H1 (cell line): Measurements from ENCODE around the gene KLHL33. TPM values are rescaled to one million over a fixed set of nuclear protein-coding genes. Genes with fewer than 3 reads are reported as not detected.

Source experiments
- CTCF ChIA-PET: fragments of 300-600 bp; sonication (Branson Sonifier 250); formaldehyde crosslinking; loops from one replicate; lab custom pipeline; 2021; ENCODE audit not compliant: partially characterized antibody; lab: Charles Lee
- POLR2A ChIA-PET: fragments of 300-600 bp; sonication (Branson Sonifier 250); formaldehyde crosslinking; loops from one replicate; lab custom pipeline; 2021; ENCODE audit warnings: inconsistent platforms; ENCODE audit not compliant: partially characterized antibody; lab: Charles Lee
- DNase-seq, 2 experiments: peaks; one replicate each; pipeline versions ENCODE4 v3.0.0 to v3.0.0-alpha.2; 2010 to 2022; ENCODE audit warnings: low spot score in 2 of 2, low read depth in 1 of 2, mixed read lengths in 1 of 2
- FAIRE-seq: peaks from 2 replicates; lab custom pipeline; 2011; peaks lifted over from hg19 to GRCh38; lab: Jason Lieb, UNC
- H2AFZ ChIP-seq: 2 replicates; pipeline ENCODE4 v1.8.1; 2012; ENCODE audit warnings: low read length, inconsistent platforms
- H2AK5ac ChIP-seq: 2 replicates; pipeline ENCODE4 v1.6.1; 2013; ENCODE audit warnings: low read depth, low read length
- H2BK120ac ChIP-seq: replicated peaks from 2 replicates; pipeline ENCODE3; 2013; ENCODE audit warnings: low read depth, low read length, inconsistent platforms
- H2BK12ac ChIP-seq: 2 replicates; pipeline ENCODE4 v1.6.1; 2013; ENCODE audit warnings: low read depth, low read length
- H2BK15ac ChIP-seq: 2 replicates; pipeline ENCODE4 v1.6.1; 2013; ENCODE audit warnings: low read length
- H2BK20ac ChIP-seq: 2 replicates; pipeline ENCODE4 v1.6.1; 2013; ENCODE audit warnings: low read length
- H2BK5ac ChIP-seq: 2 replicates; pipeline ENCODE4 v1.6.1; 2013; ENCODE audit warnings: low read depth, low read length
- H3K14ac ChIP-seq: 2 replicates; pipeline ENCODE4 v1.6.1; 2013; ENCODE audit warnings: inconsistent platforms; ENCODE audit not compliant: insufficient read length
- H3K18ac ChIP-seq: 2 replicates; pipeline ENCODE4 v1.6.1; 2013; ENCODE audit warnings: low read length; ENCODE audit errors: extremely low read depth
- H3K23ac ChIP-seq: 2 replicates; pipeline ENCODE4 v1.6.1; 2013; ENCODE audit warnings: inconsistent platforms; ENCODE audit not compliant: insufficient read length
- H3K23me2 ChIP-seq: 2 replicates; pipeline ENCODE4 v1.6.1; 2013; ENCODE audit warnings: low read depth, low read length
- H3K27ac ChIP-seq: 2 replicates; pipeline ENCODE4 v1.6.1; 2011; ENCODE audit warnings: low read depth, low read length, inconsistent platforms
- H3K27me3 ChIP-seq, 4 experiments: replicated peaks in 1 of 4; 1 replicate in 1 of 4; 2 replicates in 3 of 4; pipeline versions ENCODE4 v1.6.1 to v1.8.1; 2011 to 2013; ENCODE audit warnings: low read length in 3 of 4, mild to moderate bottlenecking in 3 of 4, inconsistent platforms in 2 of 4, mixed read lengths in 2 of 4, moderate library complexity in 1 of 4; ENCODE audit not compliant: control insufficient read depth in 3 of 4, insufficient read depth in 3 of 4; ENCODE audit errors: extremely low read depth in 1 of 4
- H3K36me3 ChIP-seq, 4 experiments: 2 replicates each; pipeline versions ENCODE4 v1.6.1 to v1.8.1; 2011 to 2013; ENCODE audit warnings: mild to moderate bottlenecking in 4 of 4, low read length in 3 of 4, moderate library complexity in 2 of 4, control low read depth in 1 of 4, inconsistent platforms in 1 of 4; ENCODE audit not compliant: insufficient read depth in 4 of 4, control insufficient read depth in 2 of 4
- H3K4ac ChIP-seq: replicated peaks from 2 replicates; pipeline ENCODE3; 2013; ENCODE audit warnings: low read length, low read depth, mixed read lengths, inconsistent platforms; ENCODE audit not compliant: insufficient read length
- H3K4me1 ChIP-seq, 4 experiments: replicated peaks in 1 of 4; 1 replicate in 1 of 4; 2 replicates in 3 of 4; pipeline versions ENCODE4 v1.6.1 to v1.8.1; 2011 to 2013; ENCODE audit warnings: low read length in 3 of 4, inconsistent platforms in 2 of 4, mixed read lengths in 1 of 4; ENCODE audit not compliant: insufficient read depth in 4 of 4, control insufficient read depth in 3 of 4
- H3K4me2 ChIP-seq, 2 experiments: 2 replicates each; pipeline versions ENCODE4 v1.6.1 to v1.8.1; 2011 to 2013; ENCODE audit warnings: low read depth in 2 of 2, low read length in 2 of 2, control low read depth in 1 of 2, inconsistent platforms in 1 of 2, mild to moderate bottlenecking in 1 of 2; ENCODE audit not compliant: insufficient read depth in 1 of 2
- H3K4me3 ChIP-seq, 4 experiments: fragments of 200-600, 300-600 bp in 1 of 4; sonication (generic), shearing (Covaris generic), sonication (Bioruptor Twin) in 1 of 4; 2 replicates each; pipeline versions ENCODE4 v1.5.1 to v1.8.1; 2011 to 2016; ENCODE audit warnings: low read length in 4 of 4, low read depth in 3 of 4, control low read depth in 2 of 4, inconsistent platforms in 2 of 4, mild to moderate bottlenecking in 2 of 4, mixed read lengths in 1 of 4, moderate library complexity in 1 of 4; ENCODE audit not compliant: insufficient read depth in 2 of 4; ENCODE audit errors: extremely low read depth in 1 of 4
- H3K56ac ChIP-seq: replicated peaks from 2 replicates; pipeline ENCODE3; 2013; ENCODE audit warnings: low read depth, mild to moderate bottlenecking, mixed read lengths, low read length, inconsistent platforms; ENCODE audit not compliant: insufficient read length
- H3K79me1 ChIP-seq: 2 replicates; pipeline ENCODE4 v1.6.1; 2013; ENCODE audit warnings: low read depth, low read length, control low read depth
- H3K79me2 ChIP-seq, 2 experiments: 2 replicates each; pipeline versions ENCODE4 v1.6.1 to v1.8.1; 2012 to 2013; ENCODE audit warnings: low read length in 2 of 2, mild to moderate bottlenecking in 2 of 2, inconsistent platforms in 1 of 2; ENCODE audit not compliant: insufficient read depth in 2 of 2, control insufficient read depth in 1 of 2
- H3K9ac ChIP-seq, 4 experiments: replicated peaks in 1 of 4; 1 replicate in 1 of 4; 2 replicates in 3 of 4; pipeline versions ENCODE4 v1.6.1 to v1.8.1; 2011 to 2013; ENCODE audit warnings: low read depth in 3 of 4, low read length in 3 of 4, control low read depth in 2 of 4, mild to moderate bottlenecking in 2 of 4, moderate library complexity in 2 of 4, inconsistent platforms in 1 of 4; ENCODE audit errors: extremely low read depth in 1 of 4
- H3K9me3 ChIP-seq, 2 experiments: 2 replicates each; pipeline versions ENCODE4 v1.6.1 to v1.8.1; 2012 to 2013; ENCODE audit warnings: mild to moderate bottlenecking in 2 of 2, moderate library complexity in 2 of 2, control low read depth in 1 of 2, inconsistent platforms in 1 of 2, low read depth in 1 of 2, low read length in 1 of 2, mixed read lengths in 1 of 2; ENCODE audit not compliant: insufficient read depth in 2 of 2
- H4K20me1 ChIP-seq, 2 experiments: replicated peaks in 1 of 2; 2 replicates each; pipeline versions ENCODE3 to v1.8.1; 2011 to 2013; ENCODE audit warnings: inconsistent platforms in 2 of 2, low read length in 2 of 2, mild to moderate bottlenecking in 1 of 2; ENCODE audit not compliant: insufficient read depth in 2 of 2, control insufficient read depth in 1 of 2
- H4K5ac ChIP-seq: 2 replicates; pipeline ENCODE4 v1.6.1; 2013; ENCODE audit warnings: low read length, low read depth, mixed read lengths, inconsistent platforms; ENCODE audit not compliant: insufficient read length
- H4K8ac ChIP-seq: 2 replicates; pipeline ENCODE4 v1.8.0; 2013; ENCODE audit warnings: mild to moderate bottlenecking, moderate library complexity, low read length, inconsistent platforms; ENCODE audit not compliant: insufficient read depth; ENCODE audit errors: extremely low read depth
- H4K91ac ChIP-seq: replicated peaks from 2 replicates; pipeline ENCODE3; 2013; ENCODE audit warnings: low read length, mixed read lengths, inconsistent platforms; ENCODE audit not compliant: insufficient read length
- CHD1 ChIP-seq: IDR thresholded peaks from 2 replicates; pipeline ENCODE4 v1.6.1; 2012; ENCODE audit warnings: low read depth, low read length, improper control_type of control experiment
- CTBP2 ChIP-seq: IDR thresholded peaks from 2 replicates; pipeline ENCODE4 v1.7.0; 2011; ENCODE audit warnings: borderline replicate concordance, mild to moderate bottlenecking, moderate library complexity, mixed read lengths, low read length; ENCODE audit not compliant: insufficient read depth, insufficient read length
- CTCF ChIP-seq, 3 experiments: IDR thresholded peaks; 1 replicate in 2 of 3; 2 replicates in 1 of 3; pipeline versions ENCODE4 v1.5.1 to v1.6.1; 2011; ENCODE audit warnings: low read length in 3 of 3, mild to moderate bottlenecking in 3 of 3, inconsistent platforms in 2 of 3, low read depth in 1 of 3, moderate library complexity in 1 of 3; ENCODE audit not compliant: insufficient read depth in 1 of 3; ENCODE audit errors: control extremely low read depth in 1 of 3
- GTF2F1 ChIP-seq: IDR thresholded peaks from 2 replicates; pipeline ENCODE4 v1.6.1; 2012; ENCODE audit warnings: low read depth, low read length, improper control_type of control experiment, borderline replicate concordance
- HDAC6 ChIP-seq: IDR thresholded peaks from one replicate; pipeline ENCODE4 v1.7.1; 2012; ENCODE audit warnings: low read depth, mild to moderate bottlenecking, inconsistent platforms, low read length, moderate library complexity
- KDM5A ChIP-seq: fragments of 200-600 bp; IDR thresholded peaks from 2 replicates; pipeline ENCODE4 v1.7.1; 2012; ENCODE audit warnings: mild to moderate bottlenecking, low read length, inconsistent platforms, mixed read lengths
- NANOG ChIP-seq: IDR thresholded peaks from 2 replicates; pipeline ENCODE4 v1.6.1; 2011; ENCODE audit warnings: low read length, low read depth, mild to moderate bottlenecking, inconsistent platforms; ENCODE audit not compliant: insufficient read depth, poor library complexity, severe bottlenecking
- POLR2A ChIP-seq, 2 experiments: IDR thresholded peaks; 1 replicate in 1 of 2; 2 replicates in 1 of 2; pipeline ENCODE4 v1.6.1; 2011; ENCODE audit warnings: low read depth in 2 of 2, low read length in 2 of 2, mild to moderate bottlenecking in 2 of 2; ENCODE audit errors: control extremely low read depth in 1 of 2
- SUZ12 ChIP-seq: fragments of 200-600 bp; sonication (generic); IDR thresholded peaks from 2 replicates; pipeline ENCODE4 v1.6.1; 2012; ENCODE audit warnings: mild to moderate bottlenecking, inconsistent platforms, low read length, moderate library complexity, mixed read lengths
- TCF12 ChIP-seq: IDR thresholded peaks from 2 replicates; pipeline ENCODE4 v1.6.1; 2011; ENCODE audit warnings: low read depth, mild to moderate bottlenecking, low read length
- YY1 ChIP-seq: IDR thresholded peaks from 2 replicates; pipeline ENCODE4 v1.6.1; 2011; ENCODE audit warnings: low read depth, mild to moderate bottlenecking, low read length
- WGBS, 2 experiments: shearing (Covaris generic) in 1 of 2; methylation state at CpG; one replicate each; pipeline versions ENCODE4 v1.1.6 to v1.1.7; 2013 to 2015; ENCODE audit warnings: low lambda C conversion rate in 2 of 2, mixed read lengths in 2 of 2, inconsistent platforms in 1 of 2, low coverage in 1 of 2, missing lambda C conversion rate in 1 of 2; ENCODE audit not compliant: insufficient replicate concordance in 2 of 2, insufficient coverage in 1 of 2, insufficient read length in 1 of 2; ENCODE audit errors: extremely low coverage in 1 of 2, missing lambda C conversion rate in 1 of 2; 5-methylcytosine and 5-hydroxymethylcytosine counted together
- polyA plus RNA-seq, 7 experiments: library from polyadenylated mRNA; depleted of rRNA in 3 of 7; stranded (reverse) in 5 of 7; unstranded in 2 of 7; fragments of >200 nt in 5 of 7; fragments of 200-250 nt in 2 of 7; gene quantifications; 1 replicate in 5 of 7; 2 replicates in 1 of 7; 4 replicates in 1 of 7; pipeline versions ENCODE4 v1.2.1 to v1.2.3, GENCODE V29; 2011 to 2013; ENCODE audit warnings: missing spikeins in 2 of 7, mixed read lengths in 2 of 7
- total RNA-seq: library from RNA; stranded (reverse); fragmentation: NEBNext Ultra II Directional; extraction: Animal tissue kit (Norgen Biotek cat#: 25700); gene quantifications from 2 replicates; pipeline ENCODE4 v1.2.1, GENCODE V29; 2021

Gene KLHL33
- total and polyA plus RNA-seq, 2 of the 8 experiments (the other 6 are each of a cell fraction or from before 2014, with no cell fraction given), result 0.11 to 0.17 TPM

DNA sequence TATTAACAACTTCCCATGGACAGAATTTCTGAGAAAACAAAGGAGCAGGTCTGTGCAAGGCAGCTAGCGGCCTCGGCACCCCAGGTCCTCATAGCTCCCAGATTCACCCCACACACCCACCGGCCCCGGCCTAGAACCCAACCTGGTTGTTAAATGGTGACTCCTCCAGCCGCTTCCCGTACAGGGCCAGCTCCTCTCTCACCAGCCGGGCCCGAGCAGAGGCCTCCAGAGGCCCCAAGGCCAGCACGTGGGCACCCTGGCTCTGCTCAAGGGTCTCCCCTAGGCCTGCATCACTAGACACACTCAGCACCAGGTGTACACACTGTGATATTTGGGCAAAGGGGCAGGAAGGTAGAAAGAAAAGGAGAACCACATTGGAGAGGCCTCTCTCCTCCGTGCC is 52.9 kb downstream of the KLHL33 start:
- no peak overlapping the region for H3K23ac ChIP-seq
- H3K27me3 ChIP-seq, result no peaks in the 10 kb centered on the region; a peak in 1 of 7 replicates
- DNase-seq, result no peak
- H3K4me1 ChIP-seq, result no peaks in the 10 kb centered on the region
- WGBS, 2 experiments, result 88% methylated on average over 10 of the region's 10 CpGs; no CpG with 5 or more reads in 1 of the 2 experiments
- no peaks in the 10 kb centered on the region for H3K79me2 ChIP-seq
- no peak overlapping the region for H3K9ac ChIP-seq
- H3K56ac ChIP-seq, result no peak overlapping the region
- no peak overlapping the region for H3K27ac ChIP-seq
- no peak overlapping the region for H2BK5ac ChIP-seq
- H2BK15ac ChIP-seq, result no peak overlapping the region
- H4K5ac ChIP-seq, result no peak overlapping the region
- H2AFZ ChIP-seq, result no peak overlapping the region
- no peak overlapping the region for H4K8ac ChIP-seq
- no peak overlapping the region for H3K18ac ChIP-seq
- no peak for TF ChIP-seq CHD1
- no peak for TF ChIP-seq CTBP2
- TF ChIP-seq SUZ12, result no peak
- TF ChIP-seq HDAC6, result no peak
- no peak for TF ChIP-seq TCF12
- TF ChIP-seq KDM5A, result no peak
- no peak for TF ChIP-seq POLR2A (IDR thresholded peaks at IDR 0.05; ENCODE audit: control extremely low read depth in 1 of 2, low read depth in 2 of 2, low read length in 2 of 2)
- no peak for TF ChIP-seq CTCF (IDR thresholded peaks at IDR 0.05; ENCODE audit: control extremely low read depth in 1 of 3, insufficient read depth in 1 of 3, low read depth in 1 of 3, low read length in 3 of 3)
- no peak for TF ChIP-seq YY1
- no peak for TF ChIP-seq GTF2F1
- no peak for TF ChIP-seq NANOG
- no peak overlapping the region for H2AK5ac ChIP-seq
- no peaks in the 10 kb centered on the region for H3K23me2 ChIP-seq
- ChIA-PET POLR2A (interaction anchor here (1.1 kb wide), 1 partner anchor 8 kb away, joined by 4 read pairs; no protein-coding TSS in a partner anchor), CTCF (no interaction called here)
- H2BK120ac ChIP-seq, result no peak overlapping the region
- no peak overlapping the region for H3K4me3 ChIP-seq
- H3K9me3 ChIP-seq, result no peaks in the 10 kb centered on the region
- H2BK20ac ChIP-seq, result no peak overlapping the region
- H3K14ac ChIP-seq, result no peak overlapping the region
- H2BK12ac ChIP-seq, result no peak overlapping the region
- peaks cover 3 to 23% (median 15%) of the 10 kb centered on the region in 4 experiments; a peak in 5 of 8 replicates for H3K36me3 ChIP-seq
- no peak for FAIRE-seq
- H3K4me2 ChIP-seq, result no peak overlapping the region
- H3K79me1 ChIP-seq, result no peaks in the 10 kb centered on the region
- peaks cover 0 to 3% of the 10 kb centered on the region in 2 experiments for H4K20me1 ChIP-seq
- no peak overlapping the region for H3K4ac ChIP-seq
- H4K91ac ChIP-seq, result no peak overlapping the region
